GM18505 (cell line): Measurements from ENCODE around the gene PTAR1.
"Not testable (repeated sequence)": the region's sequence is repeated elsewhere in the genome, so short reads cannot be mapped to it uniquely, and the experiment has no call there.

ENCODE experiments used
- ATAC-seq: cut with Tn5 transposase; IDR thresholded peaks from one replicate; pipeline ENCODE4 v1.9.1; 2021; ENCODE audit not compliant: unreplicated experiment
- POLR2A ChIP-seq: IDR thresholded peaks from 4 replicates; pipeline ENCODE4 v1.6.1; 2011; ENCODE audit warnings: borderline replicate concordance; ENCODE audit not compliant: insufficient read depth, insufficient read length; ENCODE audit errors: extremely low read depth

PTAR1 gene, protein sequence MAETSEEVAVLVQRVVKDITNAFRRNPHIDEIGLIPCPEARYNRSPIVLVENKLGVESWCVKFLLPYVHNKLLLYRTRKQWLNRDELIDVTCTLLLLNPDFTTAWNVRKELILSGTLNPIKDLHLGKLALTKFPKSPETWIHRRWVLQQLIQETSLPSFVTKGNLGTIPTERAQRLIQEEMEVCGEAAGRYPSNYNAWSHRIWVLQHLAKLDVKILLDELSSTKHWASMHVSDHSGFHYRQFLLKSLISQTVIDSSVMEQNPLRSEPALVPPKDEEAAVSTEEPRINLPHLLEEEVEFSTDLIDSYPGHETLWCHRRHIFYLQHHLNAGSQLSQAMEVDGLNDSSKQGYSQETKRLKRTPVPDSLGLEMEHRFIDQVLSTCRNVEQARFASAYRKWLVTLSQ

DNA sequence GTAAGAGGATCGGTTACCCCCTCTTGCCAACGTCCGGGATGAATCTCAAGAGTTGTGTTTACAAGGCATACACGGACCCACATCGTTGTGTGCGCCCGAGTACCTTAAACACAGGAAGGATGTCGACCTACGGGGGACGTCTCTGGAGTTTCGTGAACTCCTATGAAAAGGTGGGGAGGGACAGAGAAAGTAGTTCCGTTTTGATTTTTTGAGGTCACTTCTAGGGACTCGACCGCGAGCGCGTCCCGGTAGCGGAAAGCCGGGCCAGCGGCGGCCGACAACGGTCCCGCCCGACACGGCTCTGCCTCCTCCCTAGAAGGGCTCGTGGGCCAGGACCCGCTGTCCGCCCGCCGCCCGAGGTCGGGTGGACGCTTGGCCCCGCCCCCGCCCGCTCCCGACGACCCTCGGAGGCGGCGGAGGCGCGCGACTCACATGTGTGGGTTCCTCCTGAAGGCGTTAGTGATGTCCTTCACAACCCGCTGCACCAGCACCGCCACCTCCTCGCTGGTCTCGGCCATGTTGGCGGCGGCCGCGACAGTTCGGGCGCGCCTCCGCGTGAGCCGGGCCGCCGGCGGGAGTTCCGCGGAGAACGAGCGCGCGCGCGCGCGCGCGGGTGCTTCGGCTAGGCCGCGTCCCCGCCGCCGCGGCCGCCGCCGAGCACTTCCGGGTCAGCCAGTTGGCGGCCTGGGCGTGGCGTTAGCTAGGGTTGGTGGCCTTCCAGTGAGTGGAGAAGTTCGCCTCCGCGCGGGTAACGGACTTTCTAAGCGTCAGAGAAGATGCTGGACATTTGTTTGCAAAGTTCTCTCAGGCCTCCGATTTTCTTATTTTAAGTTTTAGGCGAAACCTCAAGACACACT lies at the start of gene PTAR1:
PTAR1 (minus strand) TSS at position 591 of the 857 bp plus-strand sequence; CDS start at position 518, 73 bp downstream.
- ATAC-seq = peak; percentile 94
- TF ChIP-seq POLR2A = peak; percentile 96

DNA sequence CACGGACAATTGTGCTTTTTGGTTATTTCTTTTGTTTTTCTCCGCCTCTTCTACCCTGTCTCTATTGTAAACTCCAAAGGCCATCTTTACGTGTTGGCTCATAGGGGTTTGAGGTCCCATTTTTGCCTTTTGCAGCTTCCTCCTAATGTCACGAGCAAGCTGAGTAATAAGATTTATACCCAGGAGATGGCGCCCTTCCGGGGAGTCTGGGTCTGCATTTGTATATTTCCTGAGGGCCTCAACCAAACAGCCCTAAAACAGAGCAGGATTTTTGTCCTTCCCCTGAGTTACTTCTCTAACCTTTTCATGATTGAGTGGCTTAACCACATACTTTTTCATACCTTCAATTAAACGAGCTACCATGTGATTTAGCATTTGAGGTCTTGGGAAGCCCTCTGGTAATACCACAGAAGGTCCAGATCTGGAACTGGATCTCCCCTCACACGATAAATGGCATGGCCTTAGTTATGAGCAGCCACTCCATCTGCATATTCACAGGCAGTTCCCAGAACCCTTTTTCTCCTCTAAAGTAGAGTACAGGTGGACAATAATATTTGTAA lies 49.6 kb upstream of the PTAR1 start:
- ATAC-seq = no peak
- no peak for TF ChIP-seq POLR2A

DNA sequence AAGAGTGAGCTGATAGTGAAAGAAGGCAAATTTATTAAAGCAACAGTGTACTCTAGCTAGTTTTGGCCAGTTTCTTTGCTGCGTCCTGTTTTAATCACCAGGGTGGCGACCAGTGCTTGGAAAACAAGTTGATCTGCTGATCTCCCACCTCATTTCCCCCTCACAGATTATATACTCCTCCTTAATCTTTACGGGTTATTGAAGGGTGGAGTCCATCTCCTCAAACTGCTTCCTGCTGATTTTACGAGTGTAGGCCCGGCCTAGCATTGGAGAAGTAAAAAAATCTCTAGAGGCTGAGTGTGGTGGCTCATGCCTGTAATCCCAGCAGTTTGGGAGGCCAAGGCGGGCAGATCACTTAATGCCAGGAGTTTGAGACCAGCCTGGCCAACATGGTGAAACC lies 46.8 kb upstream of the PTAR1 start:
- no peak for ATAC-seq
- TF ChIP-seq POLR2A = no peak

DNA sequence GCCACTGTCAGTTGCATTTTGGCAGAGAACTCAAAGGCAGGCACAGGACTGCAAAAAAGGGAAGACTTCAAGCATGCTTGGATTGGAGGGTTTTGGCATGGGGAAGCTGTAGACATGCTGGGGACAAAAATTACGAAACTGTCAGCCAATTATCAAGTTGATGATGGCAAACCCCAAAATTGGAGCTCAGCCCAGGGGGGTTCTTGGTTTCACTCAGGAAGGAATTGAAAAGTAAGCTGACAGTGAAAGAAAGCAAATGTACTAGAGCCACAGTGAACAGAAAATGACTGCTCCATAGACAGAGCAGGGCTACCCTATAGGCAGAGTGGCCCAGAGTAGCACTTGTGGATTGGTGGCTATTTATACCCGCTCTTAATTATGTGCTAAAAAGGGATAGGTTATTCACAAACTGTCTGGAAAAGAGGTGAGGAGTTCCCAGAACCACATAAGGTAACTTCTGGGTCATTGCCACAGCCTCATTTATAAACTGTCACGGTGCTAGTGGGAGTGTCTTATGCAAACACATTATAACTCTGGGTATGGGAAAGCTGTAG lies 46.2 kb upstream of the PTAR1 start:
- TF ChIP-seq POLR2A = no peak
- no peak for ATAC-seq

DNA sequence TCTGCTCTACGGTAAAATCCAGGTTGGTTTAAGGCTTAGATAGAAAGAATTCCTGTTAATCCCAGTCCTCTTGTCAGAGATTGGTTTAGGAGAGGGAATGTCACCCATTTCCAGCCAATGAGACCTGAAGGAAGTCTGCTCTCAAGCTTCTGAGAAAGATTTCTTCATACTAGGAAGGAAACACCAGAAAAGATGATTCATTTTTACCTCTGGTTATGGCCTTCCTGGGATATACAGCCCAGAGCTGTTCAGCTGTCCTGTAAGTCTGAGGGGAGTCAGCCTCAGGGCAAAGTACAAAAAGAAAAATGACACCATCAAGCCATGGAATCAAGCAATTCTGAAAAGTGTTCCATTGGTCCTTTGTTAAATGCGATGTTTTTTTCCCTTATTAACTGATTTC lies 42.2 kb upstream of the PTAR1 start:
- no peak for TF ChIP-seq POLR2A
- ATAC-seq = no peak

DNA sequence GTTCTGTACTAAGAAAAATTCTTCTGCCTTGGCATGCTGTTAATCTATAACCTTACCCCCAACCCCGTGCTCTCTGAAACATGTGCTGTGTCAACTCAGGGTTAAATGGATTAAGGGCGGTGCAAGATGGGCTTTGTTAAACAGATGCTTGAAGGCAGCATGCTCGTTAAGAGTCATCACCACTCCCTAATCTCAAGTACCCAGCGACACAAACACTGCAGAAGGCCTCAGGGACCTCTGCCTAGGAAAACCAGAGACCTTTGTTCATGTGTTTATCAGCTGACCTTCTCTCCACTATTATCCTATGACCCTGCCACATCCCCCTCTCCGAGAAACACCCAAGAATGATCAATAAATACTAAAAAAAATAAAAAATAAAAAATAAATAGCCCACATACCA lies 40.2 kb upstream of the PTAR1 start:
- ATAC-seq = not testable (repeated sequence)

DNA sequence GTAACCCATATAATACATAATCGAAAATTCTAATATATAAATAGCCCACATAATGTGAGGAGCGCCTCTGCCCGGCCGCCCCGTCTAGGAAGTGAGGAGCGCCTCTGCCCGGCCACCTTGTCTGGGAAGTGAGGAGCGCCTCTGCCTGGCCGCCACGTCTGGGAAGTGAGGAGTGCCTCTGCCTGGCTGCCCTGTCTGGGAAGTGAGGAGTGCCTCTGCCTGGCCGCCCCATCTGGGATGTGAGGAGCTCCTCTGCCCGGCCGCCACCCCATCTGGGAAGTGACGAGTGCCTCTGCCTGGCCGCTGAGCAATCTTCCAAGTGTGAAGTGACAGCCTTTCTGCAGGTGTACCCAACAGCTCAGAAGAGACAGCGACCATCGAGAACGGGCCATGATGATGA lies 39.7 kb upstream of the PTAR1 start:
- ATAC-seq = not testable (repeated sequence)

DNA sequence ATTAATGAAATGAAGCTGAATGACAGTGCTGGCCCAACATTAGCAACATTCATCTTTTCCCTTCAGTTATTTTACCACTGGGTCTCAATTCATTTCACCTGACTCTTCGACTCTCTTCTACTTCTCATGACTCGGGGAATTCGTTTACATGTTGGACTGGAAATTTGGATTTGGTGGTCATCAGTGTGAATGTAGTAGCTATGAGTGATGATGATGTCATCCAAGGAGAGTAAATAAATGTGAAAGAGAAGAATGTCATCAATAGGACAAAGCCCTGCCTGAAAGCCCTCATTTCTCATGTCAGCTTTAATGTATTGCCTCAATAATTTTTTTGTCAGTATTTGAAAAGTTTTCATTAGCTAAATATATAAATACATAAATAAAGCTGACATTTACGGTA lies 38.9 kb upstream of the PTAR1 start:
- no peak for ATAC-seq
- no peak for TF ChIP-seq POLR2A

DNA sequence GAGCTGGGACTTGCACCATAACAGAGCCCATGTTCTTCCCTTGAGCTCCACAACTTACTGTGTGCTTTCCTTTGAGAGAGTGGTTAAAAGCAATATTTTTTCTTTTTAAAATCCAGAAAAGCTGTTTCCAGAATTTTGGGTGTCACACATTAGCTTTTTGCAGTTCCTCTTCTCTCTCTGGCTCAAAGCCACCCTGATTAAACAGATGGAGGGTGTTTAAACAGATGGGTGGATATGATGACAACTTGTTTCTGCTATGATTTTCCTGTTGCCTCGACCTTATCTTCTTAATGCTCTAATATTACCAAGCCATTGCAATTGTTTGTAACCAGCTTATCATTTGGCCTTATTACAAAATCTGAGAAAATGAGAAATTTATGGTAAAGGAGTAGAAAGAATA lies 37.9 kb upstream of the PTAR1 start:
- no peak for TF ChIP-seq POLR2A
- ATAC-seq = no peak

DNA sequence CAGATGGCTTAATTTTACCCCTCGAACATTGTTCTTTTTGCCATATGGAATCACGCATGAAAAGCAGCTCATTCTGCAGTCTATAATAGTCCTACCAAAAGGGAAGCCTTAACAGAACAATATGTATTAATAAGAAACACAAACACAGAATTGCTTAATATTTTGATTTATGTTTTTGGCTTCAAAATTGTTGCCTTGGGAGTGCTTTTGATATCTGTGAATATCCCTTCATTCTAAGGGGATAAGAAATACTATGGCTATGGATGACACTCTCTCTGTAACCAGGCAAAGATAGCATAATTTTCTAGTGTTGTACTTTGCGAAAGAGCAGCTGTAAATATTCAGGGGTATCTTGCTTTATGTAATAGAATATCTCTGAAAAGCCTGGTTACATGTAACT lies 34.5 kb upstream of the PTAR1 start:
- no peak for ATAC-seq
- TF ChIP-seq POLR2A = no peak

DNA sequence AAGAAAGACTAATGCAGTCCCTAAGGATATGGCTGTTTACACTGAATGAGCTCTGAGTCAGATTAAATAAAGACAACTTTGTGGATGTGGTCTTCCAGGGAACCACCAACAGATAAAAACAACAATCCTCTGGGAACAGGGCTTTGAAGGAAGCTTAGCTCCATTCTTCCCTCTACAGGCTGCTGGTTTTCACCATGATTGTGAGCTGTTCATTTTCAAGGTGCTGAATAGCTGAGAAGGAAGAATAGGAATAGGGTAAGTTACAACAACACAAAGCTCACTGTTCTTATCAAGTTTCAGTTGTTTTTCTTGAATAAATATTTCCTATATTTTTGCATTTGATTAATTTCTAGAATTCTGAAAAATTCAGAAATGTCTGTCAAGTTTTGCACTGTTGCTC lies 25.9 kb upstream of the PTAR1 start:
- no peak for TF ChIP-seq POLR2A
- ATAC-seq = no peak

DNA sequence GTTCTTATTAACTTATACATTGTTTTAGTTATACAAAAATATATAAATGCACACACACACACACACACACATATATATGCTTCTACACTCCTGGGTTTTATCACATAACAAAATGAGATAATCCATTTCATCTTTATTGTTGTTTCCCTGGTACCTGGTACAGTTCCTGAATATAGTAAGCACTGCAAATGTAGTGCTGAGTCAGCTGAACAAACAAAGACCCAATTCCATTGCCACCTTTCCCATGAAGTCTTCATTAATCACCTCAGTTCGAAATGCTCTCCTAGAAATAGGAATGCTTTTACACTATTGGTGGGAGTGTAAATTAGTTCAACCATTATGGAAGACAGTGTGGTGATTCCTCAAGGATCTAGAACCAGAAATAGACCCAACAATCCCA lies 13.4 kb upstream of the PTAR1 start:
- no peak for TF ChIP-seq POLR2A
- ATAC-seq = no peak

DNA sequence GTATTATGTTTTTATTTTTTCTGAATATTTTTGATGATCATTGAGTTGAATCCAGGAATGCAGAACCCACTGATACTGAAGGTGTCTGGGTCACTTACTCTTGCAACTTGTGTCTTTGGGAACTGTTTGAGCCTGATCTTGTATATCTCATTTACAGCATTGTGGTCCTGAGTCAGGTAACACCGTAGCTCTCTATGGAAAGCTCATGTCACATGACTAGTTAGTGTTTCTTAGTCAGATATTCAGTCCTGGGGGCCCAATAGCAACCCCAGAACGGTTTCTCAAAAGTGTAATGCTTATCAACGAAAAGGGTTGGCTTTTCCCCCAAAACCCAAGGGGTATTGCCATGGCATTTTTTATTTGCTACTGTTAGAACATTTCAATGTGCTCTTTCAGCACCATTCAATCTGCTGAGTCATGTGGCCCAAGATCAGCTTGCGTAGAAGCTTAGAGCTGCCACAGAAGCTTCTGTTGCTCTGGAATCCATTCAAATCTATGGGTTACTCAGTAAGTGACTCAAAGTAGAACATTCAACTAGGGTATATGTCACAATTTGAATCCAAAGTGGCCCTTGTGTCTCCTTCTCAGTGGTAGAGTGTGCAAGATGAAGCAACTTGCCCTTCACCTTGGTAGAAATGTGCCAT lies 12.1 kb upstream of the PTAR1 start:
- no peak for ATAC-seq
- TF ChIP-seq POLR2A = no peak
